Heart left ventricle (tissue), 16 donors: ENCODE measurements around the gene COL15A1. TPM values are rescaled to one million over a fixed set of nuclear protein-coding genes. Genes with fewer than 3 reads are reported as not detected.

Source experiments
- ATAC-seq, 4 donors: fragments of 200-7000 bp; cut with Tn5 transposase; one replicate each; pipeline ENCODE4 v1.9.1; 2020 to 2022; ENCODE audit warnings: moderate library complexity in 4 of 4, mild to moderate bottlenecking in 3 of 4, moderate number of reproducible peaks in 1 of 4
- DNase-seq, 5 donors: peaks; one replicate each; pipeline ENCODE4 v3.0.0-alpha.2; 2020
- H3K27ac ChIP-seq, 12 donors: fragments of 200-600 bp; sonication (generic) in 4 of 12; one replicate each; pipeline versions ENCODE4 v1.5.0 to v1.8.0; 2016 to 2022; ENCODE audit warnings: mild to moderate bottlenecking in 2 of 12
- H3K27me3 ChIP-seq, 9 donors: fragments of 200-600 bp; sonication (generic) in 2 of 9; one replicate each; pipeline versions ENCODE4 v1.5.1 to v1.8.0; 2016 to 2022; ENCODE audit warnings: mild to moderate bottlenecking in 3 of 9
- H3K36me3 ChIP-seq, 9 donors: fragments of 200-600 bp; sonication (generic) in 2 of 9; one replicate each; pipeline versions ENCODE4 v1.5.0 to v1.8.0; 2018 to 2022; ENCODE audit warnings: mild to moderate bottlenecking in 2 of 9
- H3K4me1 ChIP-seq, 12 donors: fragments of 200-600 bp; sonication (generic) in 4 of 12; one replicate each; pipeline versions ENCODE4 v1.5.0 to v1.8.0; 2016 to 2022; ENCODE audit warnings: mild to moderate bottlenecking in 3 of 12
- H3K4me3 ChIP-seq, 12 donors: fragments of 200-600 bp; sonication (generic) in 4 of 12; one replicate each; pipeline versions ENCODE4 v1.5.0 to v1.8.0; 2017 to 2022; ENCODE audit warnings: mild to moderate bottlenecking in 9 of 12, moderate library complexity in 4 of 12
- H3K9me3 ChIP-seq, 12 donors: fragments of 200-600 bp; sonication (generic) in 4 of 12; one replicate each; pipeline versions ENCODE4 v1.5.0 to v1.8.0; 2016 to 2022; ENCODE audit warnings: mild to moderate bottlenecking in 1 of 12
- CTCF ChIP-seq, 12 donors: fragments of 200-600 bp; sonication (generic) in 4 of 12; IDR thresholded peaks; one replicate each; pipeline versions ENCODE4 v1.5.0 to v1.8.0; 2018 to 2022; ENCODE audit warnings: antibody characterized with exemption in 12 of 12, mild to moderate bottlenecking in 5 of 12
- POLR2A ChIP-seq, 2 donors: fragments of 450-650 bp; IDR thresholded peaks; one replicate each; pipeline ENCODE4 v1.6.1; 2017; ENCODE audit warnings: antibody characterized with exemption in 2 of 2, mild to moderate bottlenecking in 2 of 2, moderate library complexity in 2 of 2
- WGBS, 4 donors: extraction: QIAGEN DNeasy Blood & Tissue Kit in 2 of 4; methylation state at CpG; one replicate each; pipeline versions ENCODE4 v1.1.5 to v1.1.7; 2013 to 2018; 5-methylcytosine and 5-hydroxymethylcytosine counted together
- intact Hi-C, 10 donors: fragments of 100-400 bp; cut with DNase I; formaldehyde crosslinking; loops; one replicate each; pipeline versions ENCODE4 v1.11.1 to v1.14.2; 2022
- polyA plus RNA-seq, 2 donors: library from polyadenylated mRNA; stranded (reverse); fragments of 200-250 nt; gene quantifications; one replicate each; pipeline ENCODE4 v1.2.3, GENCODE V29; 2013
- total RNA-seq, 9 donors: library from RNA; depleted of rRNA in 2 of 9; stranded (reverse); fragments of >200 nt in 2 of 9; fragmentation: NEBNext Ultra II Directional in 3 of 9; extraction: Animal tissue kit (Norgen Biotek cat#: 25700) in 3 of 9; gene quantifications; one replicate each; pipeline versions ENCODE4 v1.1.0 to v1.2.4, GENCODE V29; 2016 to 2023
- donor health status: ischemic (EF 13 %, LVEDD 7.1; RV severe dilation, severe dysfunction).
- donor health status: healthy with polysubstance abuse.
- donor health status: DM: no; HTN: yes; CAD: no.
- donor health status: DM: no; HTN: no; CAD: no.
- donor health status: ischemic (EF 25% LVEDD 6.9; RV normal size, moderate dysfunction).
- donor health status: ischemic (EF 25% LVEDD 5.7; RV mildly dilated, moderate dysfunction).
- donor health status: healthy.
- donor health status: DM: yes; HTN: yes; CAD: no.
- donor health status: ischemic (EF 35%, LVEDD 5.7; RV mildly dilated, moderate dysfunction).
- donor health status: nonischemic (EF 11% LVEDD 7.7; RV severe dilation, severe dysfunction).
- donor health status: DM: yes; HTN: yes; CAD: no.
- donor health status: PGD.
- donor health status: ischemic (EF 29% LVEDD 5.4; RV normal size, mild dysfunction).
- donor health status: nonischemic (EF 23%, LVEDD 6.1; RV moderate dilation, normal function).

COL15A1 gene
- total and polyA plus RNA-seq, 11 donors: 12.4 to 81.0 (median 38.8) TPM

GRCh38 chr9:98964201-98964600, 20.5 kb downstream of the COL15A1 start:
- WGBS, 4 donors: 69 to 78% (median 72%) methylated on average over 2 of the region's 2 CpGs
- no peak for DNase-seq
- no peak overlapping the region for H3K4me3 ChIP-seq
- peak overlapping the region in 4 of 12 donors; percentile 34 to 76 (median 48) for H3K27ac ChIP-seq
- ATAC-seq: peak in 1 of 4 donors; percentile 14
- intact Hi-C loops: no loop called here
- peaks cover 0 to 6% (median 0%) of the 10 kb centered on the region in 9 donors for H3K36me3 ChIP-seq
- peaks cover 0 to 5% (median 0%) of the 10 kb centered on the region in 12 donors for H3K9me3 ChIP-seq
- TF ChIP-seq POLR2A (IDR thresholded peaks at IDR 0.05) (no peak), CTCF (IDR thresholded peaks at IDR 0.05) (no peak)
- peaks cover 4 to 89% (median 44%) of the 10 kb centered on the region in 12 donors for H3K4me1 ChIP-seq
- no peaks in the 10 kb centered on the region for H3K27me3 ChIP-seq

GRCh38 chr9:98964911-98965336, 21.2 kb downstream of the COL15A1 start:
- Histone ChIP-seq H3K4me1 (peaks cover 4 to 89% (median 44%) of the 10 kb centered on the region in 12 donors), H3K27me3 (no peaks in the 10 kb centered on the region), H3K27ac (peak overlapping the region in 10 of 12 donors; percentile 17 to 76 (median 34)), H3K9me3 (peaks cover 0 to 5% (median 0%) of the 10 kb centered on the region in 12 donors), H3K4me3 (no peak overlapping the region), H3K36me3 (peaks cover 0 to 6% (median 0%) of the 10 kb centered on the region in 9 donors)
- 53 to 55% (median 55%) methylated on average over 7 of the region's 7 CpGs for WGBS, 4 donors
- peak in 1 of 5 donors; percentile 44 for DNase-seq
- TF ChIP-seq POLR2A (IDR thresholded peaks at IDR 0.05) (no peak), CTCF (IDR thresholded peaks at IDR 0.05) (no peak)
- peak in 3 of 4 donors; percentile 25 to 45 (median 41) for ATAC-seq
- intact Hi-C loops: no loop called here

- Histone ChIP-seq H3K4me1 (peaks cover 0 to 89% (median 38%) of the 10 kb centered on the region in 12 donors), H3K27ac (peak overlapping the region in 2 of 12 donors; percentile 54 to 76), H3K36me3 (peaks cover 0 to 6% (median 0%) of the 10 kb centered on the region in 9 donors), H3K9me3 (peaks cover 0 to 5% (median 0%) of the 10 kb centered on the region in 12 donors), H3K4me3 (no peak overlapping the region), H3K27me3 (no peaks in the 10 kb centered on the region)
- ATAC-seq (no peak), DNase-seq (no peak)
- intact Hi-C loops: no loop called here
- TF ChIP-seq CTCF (IDR thresholded peaks at IDR 0.05) (no peak), POLR2A (IDR thresholded peaks at IDR 0.05) (no peak)
- WGBS, 4 donors: 89 to 94% (median 90%) methylated on average over 4 of the region's 4 CpGs
These were observed 23.0 kb downstream of the COL15A1 start for GRCh38 chr9:98966676-98967075.

GRCh38 chr9:98967257-98967656, 23.6 kb downstream of the COL15A1 start:
- Histone ChIP-seq H3K27me3 (no peaks in the 10 kb centered on the region), H3K36me3 (peaks cover 0 to 6% (median 0%) of the 10 kb centered on the region in 9 donors), H3K4me1 (peaks cover 0 to 89% (median 39%) of the 10 kb centered on the region in 12 donors), H3K27ac (peak overlapping the region in 4 of 12 donors; percentile 24 to 45 (median 40)), H3K9me3 (peaks cover 0 to 5% (median 0%) of the 10 kb centered on the region in 12 donors), H3K4me3 (no peak overlapping the region)
- intact Hi-C loops: no loop called here
- DNase-seq: no peak
- no peak for TF ChIP-seq POLR2A (IDR thresholded peaks at IDR 0.05)
- WGBS, 4 donors: 83 to 89% (median 86%) methylated on average over 4 of the region's 4 CpGs
- ATAC-seq: no peak
